Cardiac muscle cell (in vitro differentiated cells and primary cell): ENCODE measurements around the gene LGR5. TPM values are rescaled to one million over a fixed set of nuclear protein-coding genes. Genes with fewer than 3 reads are reported as not detected.

Experiments
- DNase-seq, 2 donors: peaks; one replicate each; pipeline versions ENCODE4 v3.0.0 to v3.0.0-alpha.2; 2010 to 2017; ENCODE audit warnings: low read depth in 1 of 2, low spot score in 1 of 2
- H3K27ac ChIP-seq: fragments of 200-600 bp; sonication (generic); 2 replicates; pipeline ENCODE4 v1.5.1; 2016
- H3K27me3 ChIP-seq: fragments of 200-600 bp; sonication (generic); 2 replicates; pipeline ENCODE4 v1.6.0; 2016; ENCODE audit warnings: control low read depth
- H3K36me3 ChIP-seq: fragments of 200-600 bp; sonication (generic); 2 replicates; pipeline ENCODE4 v1.5.1; 2016; ENCODE audit warnings: control low read depth
- H3K4me1 ChIP-seq: fragments of 200-600 bp; sonication (generic); 2 replicates; pipeline ENCODE4 v1.8.1; 2017; ENCODE audit warnings: low read depth, mild to moderate bottlenecking, mixed run types
- H3K4me3 ChIP-seq: fragments of 200-600 bp; sonication (generic); 2 replicates; pipeline ENCODE4 v1.5.1; 2016; ENCODE audit warnings: mild to moderate bottlenecking
- H3K9me3 ChIP-seq: fragments of 200-600 bp; sonication (generic); 2 replicates; pipeline ENCODE4 v1.5.1; 2017; ENCODE audit warnings: low read depth, mild to moderate bottlenecking, control low read depth
- polyA plus RNA-seq: library from polyadenylated mRNA; unstranded; fragments of >200 nt; fragmentation: Nextera tagmentation; extraction: Ambion mirVana; gene quantifications from 2 replicates; pipeline ENCODE4 v1.2.1, GENCODE V29; 2016
- total RNA-seq: library from RNA; depleted of rRNA; stranded (reverse); fragments of >200 nt; gene quantifications from 2 replicates; pipeline ENCODE4 v1.2.3, GENCODE V29; 2016
- TF ChIP-seq, protein P1 (sequence below): IDR thresholded peaks from 2 replicates; pipeline ENCODE4 v1.5.1; 2012; ENCODE audit warnings: low read depth, mild to moderate bottlenecking, low read length

Gene LGR5
- total and polyA plus RNA-seq, 2 experiments from 2014 or later: 0.12 to 0.34 TPM

GRCh38 chr12:71400481-71400880, 39.1 kb upstream of the LGR5 start:
- TF ChIP-seq, protein P1, sequence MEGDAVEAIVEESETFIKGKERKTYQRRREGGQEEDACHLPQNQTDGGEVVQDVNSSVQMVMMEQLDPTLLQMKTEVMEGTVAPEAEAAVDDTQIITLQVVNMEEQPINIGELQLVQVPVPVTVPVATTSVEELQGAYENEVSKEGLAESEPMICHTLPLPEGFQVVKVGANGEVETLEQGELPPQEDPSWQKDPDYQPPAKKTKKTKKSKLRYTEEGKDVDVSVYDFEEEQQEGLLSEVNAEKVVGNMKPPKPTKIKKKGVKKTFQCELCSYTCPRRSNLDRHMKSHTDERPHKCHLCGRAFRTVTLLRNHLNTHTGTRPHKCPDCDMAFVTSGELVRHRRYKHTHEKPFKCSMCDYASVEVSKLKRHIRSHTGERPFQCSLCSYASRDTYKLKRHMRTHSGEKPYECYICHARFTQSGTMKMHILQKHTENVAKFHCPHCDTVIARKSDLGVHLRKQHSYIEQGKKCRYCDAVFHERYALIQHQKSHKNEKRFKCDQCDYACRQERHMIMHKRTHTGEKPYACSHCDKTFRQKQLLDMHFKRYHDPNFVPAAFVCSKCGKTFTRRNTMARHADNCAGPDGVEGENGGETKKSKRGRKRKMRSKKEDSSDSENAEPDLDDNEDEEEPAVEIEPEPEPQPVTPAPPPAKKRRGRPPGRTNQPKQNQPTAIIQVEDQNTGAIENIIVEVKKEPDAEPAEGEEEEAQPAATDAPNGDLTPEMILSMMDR: no peak
- Histone ChIP-seq H3K27ac (no peak overlapping the region), H3K4me3 (no peak overlapping the region), H3K36me3 (no peaks in the 10 kb centered on the region), H3K27me3 (no peaks in the 10 kb centered on the region), H3K9me3 (no peaks in the 10 kb centered on the region), H3K4me1 (no peaks in the 10 kb centered on the region)
- no peak for DNase-seq

DNA sequence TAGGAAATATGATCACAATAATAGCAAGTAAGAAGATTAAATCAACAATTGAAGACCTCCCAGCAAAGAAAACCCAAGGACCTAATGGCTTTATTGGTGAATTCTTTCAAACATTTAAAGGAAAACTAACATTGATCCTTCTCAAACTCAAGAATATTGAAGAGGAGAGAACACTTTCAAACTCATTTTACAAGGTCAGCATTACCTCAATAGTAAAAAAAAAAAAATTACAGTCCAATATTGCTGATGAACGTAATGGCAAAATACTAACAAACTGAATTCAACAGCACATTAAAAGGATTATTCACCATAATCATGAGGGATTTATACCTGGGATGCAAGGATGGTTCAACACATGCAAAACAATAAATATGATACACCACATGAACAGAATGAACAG, 33.7 kb upstream of the LGR5 start:
- TF ChIP-seq, protein P1: no peak
- Histone ChIP-seq H3K27ac (no peak overlapping the region), H3K4me3 (no peak overlapping the region), H3K4me1 (no peaks in the 10 kb centered on the region), H3K27me3 (no peaks in the 10 kb centered on the region), H3K36me3 (no peaks in the 10 kb centered on the region), H3K9me3 (no peaks in the 10 kb centered on the region)
- DNase-seq: no peak

- TF ChIP-seq, protein P1: no peak
- DNase-seq: no peak
- no peak overlapping the region for H3K4me3 ChIP-seq
- no peaks in the 10 kb centered on the region for H3K9me3 ChIP-seq
- no peaks in the 10 kb centered on the region for H3K36me3 ChIP-seq
- H3K27ac ChIP-seq: no peak overlapping the region
- H3K27me3 ChIP-seq: no peaks in the 10 kb centered on the region
- no peaks in the 10 kb centered on the region for H3K4me1 ChIP-seq
Measured at GRCh38 chr12:71407732-71408131, 31.9 kb upstream of the LGR5 start.

DNA sequence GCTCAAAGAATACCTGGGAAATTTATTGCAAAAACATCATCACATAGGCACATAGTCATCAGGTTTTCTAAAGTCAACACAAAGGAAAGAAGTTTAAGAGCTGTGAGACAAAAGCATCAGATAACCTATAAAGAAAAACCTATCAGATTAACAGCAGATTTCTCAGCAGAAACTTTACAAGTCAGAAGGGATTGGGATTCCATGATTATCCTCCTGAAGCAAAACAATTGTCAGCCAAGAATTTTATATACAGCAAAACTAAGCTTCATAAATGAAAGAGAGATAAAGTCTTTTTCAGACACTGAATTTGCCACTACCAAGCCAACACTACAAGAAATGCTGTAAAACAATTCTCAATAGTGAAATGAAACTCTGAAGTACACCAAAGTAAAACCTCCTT, 28.8 kb upstream of the LGR5 start:
- H3K36me3 ChIP-seq: no peaks in the 10 kb centered on the region
- no peak overlapping the region for H3K27ac ChIP-seq
- H3K27me3 ChIP-seq: no peaks in the 10 kb centered on the region
- H3K4me3 ChIP-seq: no peak overlapping the region
- no peak for DNase-seq
- no peaks in the 10 kb centered on the region for H3K4me1 ChIP-seq
- TF ChIP-seq, protein P1: no peak
- no peaks in the 10 kb centered on the region for H3K9me3 ChIP-seq

DNA sequence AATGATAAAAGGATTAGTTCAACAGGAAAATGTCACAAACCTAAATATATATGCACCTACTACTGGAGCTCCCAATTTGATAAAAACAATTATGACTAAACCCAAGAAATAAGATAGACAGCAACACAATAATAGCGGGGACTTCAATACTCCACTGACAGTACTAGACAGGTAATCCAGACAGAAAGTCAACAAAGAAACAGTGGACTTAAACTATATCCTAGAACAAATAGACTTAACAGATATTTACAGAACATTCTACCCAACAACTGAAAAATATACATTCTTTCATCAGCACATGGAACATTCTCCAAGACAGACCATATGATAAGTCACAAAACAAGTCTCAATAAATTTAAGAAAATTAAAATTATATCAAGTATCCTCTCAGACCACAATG, 28.0 kb upstream of the LGR5 start:
- H3K4me1 ChIP-seq: no peaks in the 10 kb centered on the region
- no peaks in the 10 kb centered on the region for H3K36me3 ChIP-seq
- no peak overlapping the region for H3K4me3 ChIP-seq
- H3K27me3 ChIP-seq: no peaks in the 10 kb centered on the region
- no peaks in the 10 kb centered on the region for H3K9me3 ChIP-seq
- TF ChIP-seq, protein P1: no peak
- no peak for DNase-seq
- no peak overlapping the region for H3K27ac ChIP-seq
